Stimulated activated CD4-positive, alpha-beta T cell treated with anti-CD3 and anti-CD28 coated beads, Interleukin-1b, Interleukin-23, amount 100 ng/mL, for 4 hours (primary cell): Measurements from ENCODE around the gene GINS2.

Source experiments
- DNase-seq, 2 donors: peaks; one replicate each; pipeline ENCODE4 v3.0.0-alpha.2; 2020; ENCODE audit warnings: low read depth in 2 of 2

The GINS2 gene

GRCh38 chr16:85688586-85689284, at the start of gene GINS2:
TSS of gene GINS2 (minus strand) at chr16:85688954. CDS start at chr16:85688898, 56 bp downstream.
- peak; percentile 79 to 89 for DNase-seq

- no peak for DNase-seq
Measured at GRCh38 chr16:85736921-85737320, 48.2 kb upstream of the GINS2 start.

GRCh38 chr16:85735946-85736345, 47.2 kb upstream of the GINS2 start:
- no peak for DNase-seq

GRCh38 chr16:85735225-85735635, 46.5 kb upstream of the GINS2 start:
- DNase-seq: no peak

GRCh38 chr16:85734311-85735017, 45.7 kb upstream of the GINS2 start:
- DNase-seq: no peak

GRCh38 chr16:85733839-85734170, 45.1 kb upstream of the GINS2 start:
- no peak for DNase-seq

GRCh38 chr16:85733155-85733838, 44.5 kb upstream of the GINS2 start:
- DNase-seq: no peak

- no peak for DNase-seq
Measured at GRCh38 chr16:85731179-85731578, 42.4 kb upstream of the GINS2 start.

GRCh38 chr16:85730186-85730465, 41.4 kb upstream of the GINS2 start:
- no peak for DNase-seq

- DNase-seq: no peak
Measured at GRCh38 chr16:85729452-85730185, 40.9 kb upstream of the GINS2 start.

GRCh38 chr16:85728879-85729278, 40.1 kb upstream of the GINS2 start:
- DNase-seq: no peak

- no peak for DNase-seq
Measured at GRCh38 chr16:85724936-85725335, 36.2 kb upstream of the GINS2 start.

GRCh38 chr16:85724126-85724879, 35.5 kb upstream of the GINS2 start:
- no peak for DNase-seq

GRCh38 chr16:85722128-85722893, 33.6 kb upstream of the GINS2 start:
- DNase-seq: no peak

- no peak for DNase-seq
Measured at GRCh38 chr16:85720302-85720637, 31.5 kb upstream of the GINS2 start.

- DNase-seq: no peak
Measured at GRCh38 chr16:85719605-85720301, 31.0 kb upstream of the GINS2 start.

- DNase-seq: no peak
Measured at GRCh38 chr16:85718682-85719081, 29.9 kb upstream of the GINS2 start.

GRCh38 chr16:85718153-85718477, 29.4 kb upstream of the GINS2 start:
- no peak for DNase-seq

GRCh38 chr16:85717393-85718152, 28.8 kb upstream of the GINS2 start:
- peak; percentile 25 to 52 for DNase-seq

- no peak for DNase-seq
Measured at GRCh38 chr16:85716680-85717038, 27.9 kb upstream of the GINS2 start.
